HEK293 (cell line): ENCODE measurements around the gene CCDC40.

Experiments
- BCL6B ChIP-seq: fragments of 450-650 bp; formaldehyde crosslinking; IDR thresholded peaks from 2 replicates; pipeline ENCODE4 v1.5.1; 2017; ENCODE audit warnings: missing biosample characterization, missing genetic modification characterization
- GLI2 ChIP-seq: fragments of 450-650 bp; formaldehyde crosslinking; IDR thresholded peaks from 2 replicates; pipeline ENCODE4; 2017; ENCODE audit warnings: missing biosample characterization, missing genetic modification characterization, low read depth, borderline replicate concordance
- GLIS1 ChIP-seq: fragments of 450-650 bp; formaldehyde crosslinking; IDR thresholded peaks from 2 replicates; pipeline ENCODE4 v1.5.1; 2016; ENCODE audit warnings: missing biosample characterization, missing genetic modification characterization
- HOXC10 ChIP-seq: sonication (generic); formaldehyde crosslinking; IDR thresholded peaks from 2 replicates; pipeline ENCODE4 v1.8.1; 2023; ENCODE audit warnings: mild to moderate bottlenecking, missing genetic modification reagents
- KLF10 ChIP-seq: fragments of 450-650 bp; IDR thresholded peaks from 2 replicates; pipeline ENCODE4 v1.5.1; 2018; ENCODE audit warnings: missing biosample characterization, mild to moderate bottlenecking, missing genetic modification characterization
- KLF9 ChIP-seq: fragments of 450-650 bp; formaldehyde crosslinking; IDR thresholded peaks from 2 replicates; pipeline ENCODE4 v1.5.1; 2016; ENCODE audit warnings: missing biosample characterization, missing genetic modification characterization, low read depth
- MEIS1 ChIP-seq: sonication (generic); formaldehyde crosslinking; IDR thresholded peaks from 2 replicates; pipeline ENCODE4 v1.8.1; 2022; ENCODE audit warnings: missing genetic modification reagents, mild to moderate bottlenecking, borderline replicate concordance
- PRDM1 ChIP-seq: fragments of 450-650 bp; formaldehyde crosslinking; IDR thresholded peaks from 2 replicates; pipeline ENCODE4; 2016; ENCODE audit warnings: missing biosample characterization, missing genetic modification characterization
- REPIN1 ChIP-seq: fragments of 450-650 bp; formaldehyde crosslinking; IDR thresholded peaks from 2 replicates; pipeline ENCODE4 v1.5.1; 2017; ENCODE audit warnings: missing biosample characterization, missing genetic modification characterization, low read depth
- YY2 ChIP-seq: fragments of 450-650 bp; formaldehyde crosslinking; IDR thresholded peaks from 2 replicates; pipeline ENCODE4 v1.5.1; 2016; ENCODE audit warnings: missing biosample characterization, missing genetic modification characterization
- ZBTB21 ChIP-seq: fragments of 450-650 bp; formaldehyde crosslinking; IDR thresholded peaks from 2 replicates; pipeline ENCODE4 v1.5.1; 2017; ENCODE audit warnings: missing biosample characterization, missing genetic modification characterization
- ZBTB8A ChIP-seq: fragments of 450-650 bp; formaldehyde crosslinking; IDR thresholded peaks from 2 replicates; pipeline ENCODE4 v1.5.1; 2016; ENCODE audit warnings: missing biosample characterization, missing genetic modification characterization
- ZFP3 ChIP-seq: fragments of 450-650 bp; formaldehyde crosslinking; IDR thresholded peaks from 2 replicates; pipeline ENCODE4 v1.5.1; 2016; ENCODE audit warnings: low read depth, missing biosample characterization, missing genetic modification characterization
- ZFP69B ChIP-seq: fragments of 450-650 bp; formaldehyde crosslinking; IDR thresholded peaks from 2 replicates; pipeline ENCODE4 v1.5.1; 2016; ENCODE audit warnings: missing biosample characterization, missing genetic modification characterization
- ZNF121 ChIP-seq: fragments of 450-650 bp; formaldehyde crosslinking; IDR thresholded peaks from 2 replicates; pipeline ENCODE4 v1.5.1; 2016; ENCODE audit warnings: missing biosample characterization, missing genetic modification characterization
- ZNF157 ChIP-seq: fragments of 450-650 bp; formaldehyde crosslinking; IDR thresholded peaks from 2 replicates; pipeline ENCODE4 v1.5.1; 2016; ENCODE audit warnings: missing biosample characterization, missing genetic modification characterization
- ZNF221 ChIP-seq: fragments of 450-650 bp; formaldehyde crosslinking; IDR thresholded peaks from 2 replicates; pipeline ENCODE4 v1.5.1; 2017; ENCODE audit warnings: missing biosample characterization, missing genetic modification characterization, borderline replicate concordance
- ZNF324 ChIP-seq: fragments of 450-650 bp; formaldehyde crosslinking; IDR thresholded peaks from 2 replicates; pipeline ENCODE4 v1.5.1; 2016; ENCODE audit warnings: missing biosample characterization, missing genetic modification characterization
- ZNF350 ChIP-seq: fragments of 450-650 bp; formaldehyde crosslinking; IDR thresholded peaks from 2 replicates; pipeline ENCODE4 v1.5.0; 2017; ENCODE audit warnings: missing biosample characterization, mild to moderate bottlenecking, missing genetic modification characterization
- ZNF362 ChIP-seq: fragments of 450-650 bp; formaldehyde crosslinking; IDR thresholded peaks from 2 replicates; pipeline ENCODE4 v1.5.1; 2016; ENCODE audit warnings: missing biosample characterization, missing genetic modification characterization
- ZNF404 ChIP-seq: fragments of 450-650 bp; formaldehyde crosslinking; IDR thresholded peaks from 2 replicates; pipeline ENCODE4 v1.5.1; 2017; ENCODE audit warnings: missing biosample characterization, missing genetic modification characterization
- ZNF426 ChIP-seq: fragments of 450-650 bp; formaldehyde crosslinking; IDR thresholded peaks from 2 replicates; pipeline ENCODE4 v1.5.1; 2017; ENCODE audit warnings: missing biosample characterization, missing genetic modification characterization, mild to moderate bottlenecking, inconsistent platforms, moderate library complexity
- ZNF449 ChIP-seq: fragments of 450-650 bp; formaldehyde crosslinking; IDR thresholded peaks from 2 replicates; pipeline ENCODE4 v1.5.1; 2017; ENCODE audit warnings: missing biosample characterization, mild to moderate bottlenecking, missing genetic modification characterization, moderate library complexity
- ZNF544 ChIP-seq: fragments of 450-650 bp; formaldehyde crosslinking; IDR thresholded peaks from 2 replicates; pipeline ENCODE4 v1.5.0; 2017; ENCODE audit warnings: missing biosample characterization, missing genetic modification characterization
- ZNF558 ChIP-seq: fragments of 450-650 bp; formaldehyde crosslinking; IDR thresholded peaks from 2 replicates; pipeline ENCODE4 v1.5.1; 2016; ENCODE audit warnings: missing biosample characterization, missing genetic modification characterization
- ZNF600 ChIP-seq: fragments of 450-650 bp; formaldehyde crosslinking; IDR thresholded peaks from 2 replicates; pipeline ENCODE4 v1.5.1; 2016; ENCODE audit warnings: missing biosample characterization, missing genetic modification characterization
- ZNF692 ChIP-seq: fragments of 450-650 bp; formaldehyde crosslinking; IDR thresholded peaks from 2 replicates; pipeline ENCODE4 v1.5.1; 2016; ENCODE audit warnings: missing biosample characterization, missing genetic modification characterization
- TF ChIP-seq, protein P1 (sequence below): fragments of 450-650 bp; formaldehyde crosslinking; IDR thresholded peaks from 2 replicates; pipeline ENCODE4; 2016; ENCODE audit warnings: missing biosample characterization, missing genetic modification characterization
- TF ChIP-seq, protein P2 (sequence below): fragments of 450-650 bp; formaldehyde crosslinking; IDR thresholded peaks from 2 replicates; pipeline ENCODE4 v1.5.1; 2016; ENCODE audit warnings: missing biosample characterization, missing genetic modification characterization
- TF ChIP-seq, protein P3 (sequence below): fragments of 450-650 bp; formaldehyde crosslinking; IDR thresholded peaks from 2 replicates; pipeline ENCODE4 v1.5.1; 2016; ENCODE audit warnings: missing biosample characterization, missing genetic modification characterization

The CCDC40 gene

DNA sequence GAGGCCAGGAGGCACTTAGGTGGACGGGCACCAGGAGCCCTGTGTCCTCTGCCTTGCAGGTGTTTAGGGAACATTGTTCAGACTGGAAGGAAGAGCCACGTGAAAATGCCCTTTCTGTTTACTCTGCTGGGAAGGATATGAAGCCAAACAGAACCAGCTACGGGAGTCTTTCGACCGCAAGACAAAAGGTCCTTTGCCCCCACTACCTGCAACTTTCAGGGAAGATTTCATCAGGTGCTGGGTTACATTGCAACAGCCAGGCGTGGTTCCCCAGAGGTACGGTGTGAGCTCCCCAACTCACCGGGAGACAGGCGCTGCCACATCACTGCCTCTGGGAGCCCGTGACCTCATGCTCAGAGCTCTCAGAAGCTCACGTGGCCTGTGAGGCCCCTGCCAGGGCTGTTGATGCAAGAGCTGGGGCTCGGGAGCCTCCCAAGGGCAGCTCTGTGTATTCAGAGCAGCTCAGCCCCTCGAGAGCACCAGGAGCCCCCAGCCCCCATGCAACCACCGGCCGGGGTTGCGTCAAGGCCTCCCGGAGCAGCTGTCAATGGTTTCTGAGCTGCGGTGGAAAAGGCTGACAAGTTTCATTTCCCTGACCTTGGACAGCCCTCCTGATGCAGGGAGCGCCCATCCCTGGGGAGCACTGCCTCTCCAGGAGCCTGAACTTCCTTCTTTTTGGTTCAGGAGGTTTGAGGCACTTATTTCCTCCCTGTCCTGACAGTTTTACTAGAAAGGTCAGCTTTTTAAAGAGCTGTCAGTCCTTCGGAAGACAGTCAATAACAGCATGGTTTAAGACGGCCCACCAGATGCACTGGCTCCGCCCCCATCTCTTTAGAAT lies 42.8 kb upstream of the CCDC40 start (continued):
- TF ChIP-seq YY2 (tag by site-specific recombination) (no peak; the same call in 1 of the 2 replicates), PRDM1 (tag by site-specific recombination) (no peak), ZNF121 (tag by site-specific recombination) (no peak), GLI2 (tag by site-specific recombination) (no peak), GLIS1 (tag by site-specific recombination) (peak; percentile 97), ZNF221 (tag by site-specific recombination) (no peak), ZNF404 (tag by site-specific recombination) (no peak), REPIN1 (no peak), ZNF600 (tag by site-specific recombination) (peak; percentile 91), ZBTB21 (tag by site-specific recombination) (peak; percentile 96), ZFP69B (tag by site-specific recombination) (peak; percentile 56; the same call in 1 of the 2 replicates), MEIS1 (CRISPR knock-in tag) (no peak), HOXC10 (no peak), KLF9 (tag by site-specific recombination) (no peak), ZNF157 (no peak), ZNF426 (tag by site-specific recombination) (no peak), ZNF558 (tag by site-specific recombination) (peak; percentile 58; the same call in 1 of the 2 replicates), ZFP3 (no peak), ZNF692 (tag by site-specific recombination) (peak; percentile 74; the same call in 1 of the 2 replicates), ZNF544 (no peak), ZNF449 (tag by site-specific recombination) (peak; percentile 34; the same call in 1 of the 2 replicates), ZNF324 (tag by site-specific recombination) (peak; percentile 97; the same call in 1 of the 2 replicates), BCL6B (tag by site-specific recombination) (peak; percentile 61; the same call in 1 of the 2 replicates), KLF10 (peak; percentile 72; the same call in 1 of the 2 replicates), ZNF350 (tag by site-specific recombination) (no peak), ZNF362 (tag by site-specific recombination) (no peak), ZBTB8A (peak; percentile 94)
- TF ChIP-seq, protein P1, sequence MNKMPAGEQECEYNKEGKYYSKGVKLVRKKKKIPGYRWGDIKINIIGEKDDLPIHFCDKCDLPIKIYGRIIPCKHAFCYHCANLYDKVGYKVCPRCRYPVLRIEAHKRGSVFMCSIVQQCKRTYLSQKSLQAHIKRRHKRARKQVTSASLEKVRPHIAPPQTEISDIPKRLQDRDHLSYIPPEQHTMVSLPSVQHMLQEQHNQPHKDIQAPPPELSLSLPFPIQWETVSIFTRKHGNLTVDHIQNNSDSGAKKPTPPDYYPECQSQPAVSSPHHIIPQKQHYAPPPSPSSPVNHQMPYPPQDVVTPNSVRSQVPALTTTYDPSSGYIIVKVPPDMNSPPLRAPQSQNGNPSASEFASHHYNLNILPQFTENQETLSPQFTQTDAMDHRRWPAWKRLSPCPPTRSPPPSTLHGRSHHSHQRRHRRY = no peak
- TF ChIP-seq, protein P2, sequence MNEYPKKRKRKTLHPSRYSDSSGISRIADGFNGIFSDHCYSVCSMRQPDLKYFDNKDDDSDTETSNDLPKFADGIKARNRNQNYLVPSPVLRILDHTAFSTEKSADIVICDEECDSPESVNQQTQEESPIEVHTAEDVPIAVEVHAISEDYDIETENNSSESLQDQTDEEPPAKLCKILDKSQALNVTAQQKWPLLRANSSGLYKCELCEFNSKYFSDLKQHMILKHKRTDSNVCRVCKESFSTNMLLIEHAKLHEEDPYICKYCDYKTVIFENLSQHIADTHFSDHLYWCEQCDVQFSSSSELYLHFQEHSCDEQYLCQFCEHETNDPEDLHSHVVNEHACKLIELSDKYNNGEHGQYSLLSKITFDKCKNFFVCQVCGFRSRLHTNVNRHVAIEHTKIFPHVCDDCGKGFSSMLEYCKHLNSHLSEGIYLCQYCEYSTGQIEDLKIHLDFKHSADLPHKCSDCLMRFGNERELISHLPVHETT (tag by site-specific recombination) = no peak
- TF ChIP-seq, protein P3, sequence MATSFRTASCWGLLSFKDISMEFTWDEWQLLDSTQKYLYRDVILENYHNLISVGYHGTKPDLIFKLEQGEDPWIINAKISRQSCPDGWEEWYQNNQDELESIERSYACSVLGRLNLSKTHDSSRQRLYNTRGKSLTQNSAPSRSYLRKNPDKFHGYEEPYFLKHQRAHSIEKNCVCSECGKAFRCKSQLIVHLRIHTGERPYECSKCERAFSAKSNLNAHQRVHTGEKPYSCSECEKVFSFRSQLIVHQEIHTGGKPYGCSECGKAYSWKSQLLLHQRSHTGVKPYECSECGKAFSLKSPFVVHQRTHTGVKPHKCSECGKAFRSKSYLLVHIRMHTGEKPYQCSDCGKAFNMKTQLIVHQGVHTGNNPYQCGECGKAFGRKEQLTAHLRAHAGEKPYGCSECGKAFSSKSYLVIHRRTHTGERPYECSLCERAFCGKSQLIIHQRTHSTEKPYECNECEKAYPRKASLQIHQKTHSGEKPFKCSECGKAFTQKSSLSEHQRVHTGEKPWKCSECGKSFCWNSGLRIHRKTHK = no peak
